Fibroblast of skin of left quadriceps (primary cell): ENCODE results near the gene SGCA.

Source experiments
- DNase-seq, 2 experiments: peaks; one replicate each; pipeline ENCODE4 v3.0.0-alpha.2; 2013; ENCODE audit warnings: low read depth in 2 of 2

SGCA gene

GRCh38 chr17:50134206-50135110 is 31.3 kb upstream of the SGCA start:
- no peak for DNase-seq

- no peak for DNase-seq
These were observed 30.3 kb upstream of the SGCA start for GRCh38 chr17:50135316-50136095.

GRCh38 chr17:50136096-50136687 is 29.6 kb upstream of the SGCA start:
- no peak for DNase-seq

DNA sequence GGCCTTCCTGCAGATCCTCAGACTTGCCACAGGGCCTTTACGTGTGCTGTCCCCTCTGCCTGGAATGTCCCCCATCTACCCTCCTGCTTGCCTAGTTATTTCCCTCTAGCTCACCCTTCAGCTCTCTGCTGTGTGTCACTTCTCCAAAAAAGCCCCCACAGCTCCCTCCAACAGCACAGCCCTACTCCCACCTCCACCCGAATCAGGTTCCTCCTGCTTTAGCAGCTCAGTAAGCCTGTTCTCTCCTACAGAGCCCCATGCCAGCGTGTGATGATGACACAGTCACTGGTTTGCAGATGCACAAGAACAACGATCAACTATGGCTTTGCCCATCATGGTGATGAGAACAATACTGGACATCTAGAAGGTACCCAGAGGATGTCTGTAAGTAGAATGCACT is 28.8 kb upstream of the SGCA start:
- DNase-seq = no peak

GRCh38 chr17:50139185-50139783 is 26.5 kb upstream of the SGCA start:
- no peak for DNase-seq

GRCh38 chr17:50139950-50140885 is 25.6 kb upstream of the SGCA start:
- DNase-seq = no peak

DNA sequence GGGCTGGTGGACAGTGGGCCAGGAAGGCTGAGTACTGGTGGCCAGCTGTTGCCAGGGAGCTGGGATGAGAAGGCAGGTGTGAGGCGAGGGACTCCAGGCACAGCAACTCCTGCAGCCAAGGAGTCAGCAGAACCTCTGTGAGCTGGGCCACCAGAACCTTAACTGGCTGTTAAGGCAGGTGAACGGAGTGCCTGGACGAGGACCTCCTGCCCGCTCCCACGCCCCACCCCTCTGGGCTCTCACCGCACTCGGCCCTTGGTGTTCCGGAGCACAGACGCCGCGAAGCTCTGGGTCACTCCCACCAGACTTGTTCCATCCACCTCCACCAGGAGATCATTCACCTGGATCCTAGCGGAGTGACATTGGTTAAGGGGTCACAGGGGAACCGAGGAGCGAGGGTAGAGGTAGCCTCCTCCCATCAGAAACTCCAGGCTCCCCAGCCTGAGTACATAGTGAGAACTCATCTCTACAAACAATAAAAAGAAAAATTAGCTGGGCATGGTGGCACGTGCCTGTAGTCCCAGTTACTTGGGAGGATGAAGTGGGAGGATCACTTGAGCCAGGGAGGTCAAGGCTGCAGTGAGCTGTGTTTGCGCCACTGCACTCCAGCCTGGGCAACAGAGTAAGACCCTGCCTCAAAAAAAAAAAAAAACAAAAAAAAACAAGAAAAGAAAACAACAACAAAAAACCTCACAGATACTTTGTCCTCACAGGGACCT is 24.6 kb upstream of the SGCA start:
- no peak for DNase-seq

DNA sequence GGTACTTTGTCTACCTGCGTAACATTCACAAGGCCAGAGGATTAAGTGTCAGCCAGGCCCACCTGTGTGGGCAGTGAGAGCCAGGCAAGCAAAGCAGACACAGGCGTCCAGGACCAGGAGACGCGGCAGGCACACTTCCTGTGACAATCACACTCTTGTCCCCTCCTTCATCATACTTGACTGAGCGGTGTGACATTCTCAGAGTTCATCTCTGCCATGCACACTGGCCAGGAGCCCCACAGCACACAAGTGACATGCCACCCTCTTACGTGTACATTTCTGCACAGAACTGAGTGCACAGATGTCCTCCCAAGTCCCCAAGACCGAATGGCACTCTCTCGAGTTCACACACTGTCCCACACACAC is 24.1 kb upstream of the SGCA start:
- DNase-seq = no peak

DNA sequence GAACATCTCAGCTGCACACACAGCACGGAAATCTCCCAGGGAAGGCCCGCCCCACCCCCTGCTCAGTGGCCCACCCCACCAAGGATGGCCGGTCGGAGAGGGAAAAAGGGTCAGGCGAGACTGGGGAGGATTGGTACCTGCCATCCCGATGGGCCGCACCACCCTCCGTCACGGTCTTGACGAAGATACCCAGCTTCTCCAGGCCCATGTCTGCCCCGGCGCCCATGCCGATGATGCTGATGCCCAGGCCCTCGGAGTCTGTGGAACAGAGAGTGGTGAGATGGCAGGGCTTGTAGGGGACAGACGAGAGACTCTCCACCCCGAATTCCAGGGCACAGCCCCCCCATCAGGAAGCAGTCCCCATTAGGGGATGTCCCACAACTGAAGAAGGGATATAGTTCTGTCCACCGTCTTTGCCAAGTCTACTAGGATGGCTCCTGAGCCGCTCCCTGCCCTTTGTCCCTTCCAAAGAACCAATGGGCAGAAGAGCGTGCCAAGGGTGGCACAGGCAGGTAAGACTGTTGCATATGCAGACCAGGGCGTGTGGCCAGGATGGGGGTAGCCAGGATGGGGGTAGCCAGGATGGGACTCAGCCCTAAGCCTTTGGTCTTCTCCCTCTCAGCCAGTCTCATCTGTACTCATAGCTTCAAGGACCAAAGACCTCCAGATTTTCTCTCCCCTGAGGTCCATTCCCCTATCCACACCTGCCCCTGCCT is 22.2 kb upstream of the SGCA start:
- DNase-seq = no peak

- no peak for DNase-seq
These were observed 21.4 kb upstream of the SGCA start for GRCh38 chr17:50144355-50144754.

- DNase-seq = no peak
These were observed 20.8 kb upstream of the SGCA start for GRCh38 chr17:50144845-50145531.

DNA sequence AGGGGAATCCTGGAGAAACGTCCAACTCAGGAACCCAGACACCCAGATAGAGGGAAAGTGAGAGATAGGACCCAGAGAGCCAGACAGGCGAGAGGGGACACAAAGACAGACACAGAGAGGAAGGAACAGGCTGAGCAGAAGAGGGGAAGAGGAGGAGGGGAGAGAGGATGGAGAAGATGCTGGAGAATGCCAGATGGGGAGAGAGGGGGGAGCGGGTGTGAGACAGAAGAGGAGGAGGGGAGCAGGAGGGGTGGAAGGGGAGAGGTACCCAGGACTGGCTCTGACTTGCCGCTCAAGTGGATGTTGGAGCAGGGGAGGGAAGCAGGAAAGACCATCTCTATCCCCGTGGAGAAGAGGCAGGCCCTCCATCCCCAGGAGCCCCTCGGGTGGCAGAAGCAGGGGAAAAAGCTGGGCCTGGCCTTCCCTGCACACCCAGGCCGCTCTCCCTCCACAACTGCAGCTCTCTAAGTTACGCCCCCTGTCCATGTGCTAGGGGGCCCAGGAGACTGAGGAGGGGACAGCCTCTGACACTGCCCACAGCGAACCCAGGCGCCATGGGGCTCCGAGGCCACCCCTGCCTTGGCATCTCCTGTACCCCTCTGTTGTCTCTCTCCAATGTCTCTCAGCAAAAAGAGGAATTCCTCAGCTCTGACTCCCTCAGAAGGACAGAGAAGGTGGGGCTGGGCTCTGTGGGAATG is 20.1 kb upstream of the SGCA start:
- no peak for DNase-seq

GRCh38 chr17:50146230-50146926 is 19.4 kb upstream of the SGCA start:
- DNase-seq = no peak

DNA sequence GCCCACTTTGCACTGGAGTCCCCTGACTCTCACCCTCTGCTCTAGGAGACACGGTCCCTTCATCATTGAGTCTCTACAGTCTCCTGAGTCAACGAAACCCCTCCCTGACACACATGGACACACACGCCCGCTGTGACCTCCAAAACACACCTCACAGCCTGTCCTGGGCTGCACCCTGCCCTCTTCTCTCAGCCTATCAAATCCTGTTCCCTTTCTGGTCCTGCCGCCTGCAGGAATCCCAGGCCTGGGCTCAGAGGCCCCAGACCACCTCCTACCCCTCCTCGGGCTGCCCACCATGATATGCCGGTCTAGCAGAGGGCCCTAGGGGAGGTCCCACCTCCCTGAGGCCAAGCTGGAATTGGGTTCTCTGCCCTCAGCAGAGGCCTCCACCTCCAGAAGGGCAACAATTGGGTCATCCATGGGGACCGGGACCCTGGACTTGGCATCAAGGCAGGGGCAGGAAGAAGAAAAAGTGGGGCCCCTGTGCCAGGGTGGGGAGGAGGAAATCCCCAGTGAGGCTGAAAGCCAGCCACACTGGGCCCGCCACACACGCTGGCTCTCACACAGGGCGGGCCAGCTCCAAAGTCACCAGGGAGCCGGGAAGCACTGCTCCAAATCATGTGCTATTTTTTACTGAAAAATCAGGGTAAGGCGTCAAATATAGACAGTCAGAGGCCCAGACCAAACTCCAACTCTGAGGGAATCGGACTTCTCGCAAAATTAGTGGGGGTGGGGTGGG is 18.7 kb upstream of the SGCA start:
- no peak for DNase-seq

DNA sequence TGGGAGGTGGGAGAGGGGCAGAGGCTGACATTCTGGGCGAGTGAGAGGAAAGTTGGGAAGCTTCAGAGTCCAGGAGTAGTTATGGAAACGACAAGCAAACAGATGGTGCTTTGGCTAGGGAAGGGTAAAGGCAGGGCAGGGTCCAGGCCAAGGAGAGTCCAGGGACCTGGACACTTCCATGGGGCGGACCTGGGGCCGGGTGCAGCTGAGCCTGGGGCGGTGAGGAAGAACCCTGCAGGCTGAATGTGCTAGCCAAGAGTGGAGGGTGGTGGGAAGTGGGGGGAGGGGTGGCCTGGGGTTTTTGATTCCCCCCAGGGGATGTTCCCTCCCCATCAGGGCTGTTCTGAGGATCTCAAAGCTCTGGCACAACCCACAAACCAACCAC is 18.0 kb upstream of the SGCA start:
- DNase-seq = no peak

GRCh38 chr17:50148226-50149090 is 17.3 kb upstream of the SGCA start:
- DNase-seq = no peak

GRCh38 chr17:50149091-50149416 is 16.8 kb upstream of the SGCA start:
- no peak for DNase-seq
